GM21576 (cell line): Measurements from ENCODE around the gene INCA1.

Experiments
- ATAC-seq: cut with Tn5 transposase; IDR thresholded peaks from one replicate; pipeline ENCODE4 v1.9.1; 2021; ENCODE audit warnings: mild to moderate bottlenecking, moderate library complexity; ENCODE audit not compliant: unreplicated experiment

The INCA1 gene

DNA sequence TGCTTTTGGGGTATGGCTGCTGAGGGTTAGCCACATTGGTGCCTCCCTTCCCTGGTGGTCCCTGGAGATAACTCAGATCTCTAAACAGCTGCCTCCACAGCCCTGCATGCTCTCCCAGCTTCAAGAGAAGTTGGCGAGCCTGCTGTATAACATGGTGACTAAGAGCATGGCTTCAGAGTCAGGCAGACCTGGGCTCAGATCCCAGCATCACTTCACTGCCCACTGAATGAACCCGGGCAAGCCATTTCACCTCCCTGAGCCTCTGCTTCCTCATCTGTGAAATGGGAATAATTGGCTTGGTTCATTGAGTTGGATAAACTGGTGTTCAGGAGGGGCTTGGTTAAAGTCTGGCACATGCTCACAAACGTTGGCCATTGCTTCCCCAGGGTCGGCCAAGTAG, 17.0 kb upstream of the INCA1 start:
- ATAC-seq = no peak

DNA sequence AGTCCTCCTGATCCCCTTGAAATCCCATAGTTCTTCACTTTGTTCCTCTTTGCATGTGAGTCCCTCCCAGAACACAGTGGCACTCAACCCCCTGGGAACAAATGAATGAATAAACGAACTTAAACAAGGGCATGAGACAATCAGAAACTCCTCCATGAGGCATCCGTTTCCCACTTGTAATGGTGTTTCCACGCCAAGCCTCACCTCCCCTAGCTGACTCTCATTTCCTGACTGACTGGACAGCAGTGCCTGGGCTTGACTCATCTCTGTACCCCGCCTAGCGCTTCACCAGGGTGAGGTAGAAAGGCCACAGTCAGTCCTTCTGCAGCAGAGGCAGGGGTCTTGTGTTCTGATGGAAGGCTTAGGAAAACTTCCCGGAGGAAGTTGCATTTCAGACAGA, 14.6 kb upstream of the INCA1 start:
- ATAC-seq = no peak

DNA sequence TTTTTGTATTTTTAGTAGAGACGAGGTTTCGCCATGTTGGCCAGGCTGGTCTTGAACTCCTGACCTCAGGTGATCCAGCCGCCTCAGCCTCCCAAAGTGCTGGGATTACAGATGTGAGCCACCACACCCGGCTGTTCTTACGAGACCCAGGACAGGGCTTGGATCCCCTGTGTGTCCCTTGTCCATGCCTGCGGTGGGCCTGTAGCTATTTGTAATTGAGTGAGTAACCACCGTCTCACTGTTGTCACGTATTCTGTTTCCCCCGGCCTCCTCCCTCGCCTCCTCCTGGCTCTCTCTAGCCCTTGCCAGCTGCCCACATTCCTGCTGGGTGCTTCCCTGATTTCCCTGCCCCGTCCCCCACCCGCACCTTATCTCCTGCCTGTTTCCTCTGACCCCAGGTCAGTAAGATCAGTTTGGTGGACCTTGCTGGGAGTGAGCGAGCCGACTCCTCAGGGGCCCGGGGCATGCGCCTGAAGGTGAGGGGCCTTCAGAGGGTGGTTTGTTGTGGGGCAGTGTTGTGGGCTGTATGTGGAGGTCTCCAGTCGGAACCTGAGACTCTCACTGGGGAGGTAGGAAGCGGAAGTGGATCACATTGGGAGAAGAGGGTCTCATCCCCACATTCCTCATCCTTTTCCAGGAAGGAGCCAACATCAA, 6.0 kb upstream of the INCA1 start:
- ATAC-seq = no peak

DNA sequence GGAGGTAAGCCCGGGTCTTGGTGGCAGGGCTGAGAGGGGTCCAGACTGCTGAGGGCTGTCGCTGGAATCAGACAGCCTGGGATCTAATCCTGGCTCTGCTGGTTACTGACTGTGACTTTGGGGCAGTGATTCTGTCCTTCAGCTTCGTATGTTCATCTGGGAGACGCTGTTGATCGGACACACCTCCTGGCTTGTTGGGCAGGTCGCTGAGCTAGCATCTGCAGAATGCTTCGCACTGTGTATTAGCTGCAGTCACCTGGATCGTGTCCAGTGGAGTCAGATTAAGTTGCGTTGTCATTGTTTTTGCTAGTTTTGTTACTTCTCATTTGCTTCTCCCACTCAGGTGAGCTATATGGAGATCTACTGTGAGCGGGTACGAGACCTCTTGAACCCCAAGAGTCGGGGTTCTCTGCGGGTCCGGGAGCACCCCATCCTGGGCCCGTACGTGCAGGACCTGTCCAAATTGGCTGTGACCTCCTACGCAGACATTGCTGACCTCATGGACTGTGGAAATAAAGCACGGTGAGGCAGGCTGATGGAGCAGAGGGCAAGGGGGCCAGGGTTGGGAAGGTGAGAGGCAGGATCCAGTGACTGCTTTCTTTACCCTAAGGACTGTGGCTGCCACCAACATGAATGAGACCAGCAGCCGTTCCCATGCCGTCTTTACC, 4.9 kb upstream of the INCA1 start:
- ATAC-seq = no peak

DNA sequence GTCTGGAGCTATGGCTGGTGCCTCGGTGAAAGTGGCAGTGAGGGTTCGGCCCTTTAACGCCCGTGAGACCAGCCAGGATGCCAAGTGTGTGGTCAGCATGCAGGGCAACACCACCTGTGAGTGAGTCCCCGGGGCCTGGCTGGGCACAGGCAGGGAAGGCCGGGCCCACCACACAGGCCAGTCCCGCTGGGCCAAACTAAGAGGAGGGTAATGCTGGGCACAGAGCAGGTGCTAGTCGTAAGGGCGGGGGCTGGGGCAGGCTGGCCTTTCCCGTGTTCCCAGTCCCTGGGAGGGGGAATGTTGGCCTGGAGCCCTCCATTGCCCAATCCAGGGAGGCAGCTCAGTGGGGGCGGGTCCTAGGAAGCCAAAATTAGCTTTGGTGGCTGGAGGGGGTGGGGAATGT, 2.9 kb upstream of the INCA1 start:
- no peak for ATAC-seq

DNA sequence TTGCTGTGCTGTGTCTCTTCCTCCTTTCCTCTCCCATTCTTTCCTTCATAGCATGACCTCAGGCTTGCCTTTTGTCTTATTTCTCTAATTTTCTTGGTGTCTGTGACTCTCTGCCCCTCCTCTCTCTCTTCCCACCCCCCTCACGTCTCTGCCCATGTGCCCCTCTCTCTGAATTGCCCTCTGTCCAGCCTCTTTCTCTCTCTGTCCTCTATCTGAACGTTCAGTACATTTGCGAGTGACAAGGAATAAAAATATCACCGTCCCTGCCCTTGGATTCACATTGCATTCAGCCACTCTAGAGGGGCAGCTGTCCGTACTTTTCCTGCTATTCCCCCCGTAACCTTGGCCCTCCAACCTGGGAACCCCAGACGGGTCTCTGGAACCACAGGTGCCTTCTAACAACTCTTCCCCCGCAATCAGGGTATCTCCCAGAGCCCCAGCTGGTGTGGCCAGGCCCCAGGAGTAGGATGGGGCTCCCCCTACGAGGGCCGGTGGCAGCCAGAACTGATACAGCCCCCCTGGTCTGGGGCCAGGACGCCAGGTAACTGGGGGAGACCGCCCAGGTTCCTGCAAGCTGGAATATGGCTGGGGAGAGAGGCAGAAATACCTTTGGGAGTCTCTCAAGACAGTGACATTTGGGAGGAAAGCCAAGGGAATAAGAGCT, 2.2 kb upstream of the INCA1 start:
- ATAC-seq = no peak

DNA sequence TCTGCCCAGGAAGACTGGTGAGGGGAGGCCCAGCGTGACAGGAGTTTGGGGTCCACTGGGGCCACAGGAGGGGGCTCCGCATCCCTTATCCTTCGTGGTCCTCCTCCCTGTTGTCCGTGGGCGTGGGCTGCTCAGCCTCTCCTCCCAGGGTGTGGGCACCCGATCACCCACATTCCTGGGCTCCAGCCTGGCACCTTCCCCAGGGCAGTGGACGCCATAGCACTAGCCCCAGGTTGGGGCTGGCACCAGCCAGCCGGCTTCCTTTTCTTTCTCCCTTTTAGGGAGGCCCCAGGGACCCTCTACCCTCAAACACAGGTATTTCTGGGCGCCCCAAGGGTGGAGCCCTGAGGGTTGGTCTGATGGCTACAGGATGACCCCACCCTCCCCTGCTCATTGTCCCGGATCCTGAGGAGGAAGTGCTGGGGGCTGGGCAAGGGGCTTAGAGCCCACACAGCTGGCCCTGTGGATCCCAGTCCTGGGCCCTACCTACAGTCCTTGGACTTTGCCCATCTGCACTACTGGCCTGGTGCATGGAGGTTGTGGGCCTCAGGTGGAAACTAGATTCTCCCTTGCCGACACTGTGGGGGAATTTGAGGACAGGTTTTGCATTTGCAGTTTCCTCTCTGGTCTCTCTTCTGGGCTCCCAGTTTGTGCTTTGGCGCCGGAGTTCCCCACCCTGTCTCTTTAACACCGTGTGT, 1.6 kb upstream of the INCA1 start:
- ATAC-seq = no peak

DNA sequence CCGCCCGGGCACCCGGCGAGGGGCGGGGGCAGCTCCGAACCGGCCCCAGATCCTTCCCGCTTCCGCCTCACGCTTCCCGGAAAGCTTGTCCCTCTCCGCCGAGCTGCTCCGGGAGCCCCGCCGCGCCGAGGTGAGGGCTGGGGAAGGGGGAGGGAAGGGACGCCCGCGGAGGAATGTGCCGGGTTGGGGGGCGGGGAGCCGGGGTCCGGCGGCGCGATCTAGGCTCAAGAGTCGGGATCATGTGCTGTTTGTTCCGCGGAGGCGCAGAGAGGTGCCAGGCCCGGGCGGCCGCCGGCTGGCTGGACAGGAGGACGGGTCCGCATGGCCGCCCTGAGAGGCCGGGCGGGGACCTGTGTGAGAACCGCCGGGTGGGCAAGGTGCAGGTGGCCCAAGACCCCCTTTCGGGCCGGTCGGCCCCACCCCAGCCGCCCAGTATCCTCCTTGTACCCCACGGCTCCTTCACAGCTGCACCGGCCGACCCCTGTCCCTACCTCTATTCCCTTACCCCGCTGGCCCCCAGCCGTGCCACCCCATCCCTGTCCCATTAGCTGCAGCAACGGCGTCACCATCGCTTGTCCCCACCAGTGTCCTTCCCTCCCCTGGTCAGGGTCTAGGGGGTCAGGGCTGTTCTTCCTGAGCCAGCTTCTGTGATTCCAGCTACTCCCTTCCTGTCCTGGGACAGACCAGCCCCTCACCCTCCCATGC, 857 bp upstream of the INCA1 start:
- ATAC-seq = peak; percentile 4

DNA sequence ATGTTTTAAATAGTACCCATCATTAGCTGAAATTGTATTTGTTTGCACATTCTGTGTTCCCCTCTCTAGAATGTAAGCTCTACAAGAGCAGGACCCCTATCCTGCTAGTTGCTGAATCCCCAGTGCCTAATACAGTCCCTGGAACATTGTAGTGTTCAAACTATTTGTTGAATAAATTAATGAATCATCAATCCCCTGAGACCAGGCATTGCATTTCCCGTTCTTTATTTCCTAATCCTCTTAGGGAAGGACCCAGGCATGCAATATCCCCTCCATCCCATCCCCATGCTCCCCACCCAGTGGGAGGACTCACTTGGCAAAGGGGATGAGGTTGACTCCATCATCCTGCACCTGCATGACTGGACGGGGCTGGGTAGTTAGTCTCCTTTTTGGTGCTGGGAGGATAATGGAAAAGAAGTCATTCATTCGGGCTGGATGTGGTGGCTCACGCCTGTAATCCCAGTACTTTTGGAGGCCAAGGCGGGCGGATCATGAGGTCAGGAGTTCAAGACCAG, 3.2 kb downstream of the INCA1 start:
- ATAC-seq = no peak

DNA sequence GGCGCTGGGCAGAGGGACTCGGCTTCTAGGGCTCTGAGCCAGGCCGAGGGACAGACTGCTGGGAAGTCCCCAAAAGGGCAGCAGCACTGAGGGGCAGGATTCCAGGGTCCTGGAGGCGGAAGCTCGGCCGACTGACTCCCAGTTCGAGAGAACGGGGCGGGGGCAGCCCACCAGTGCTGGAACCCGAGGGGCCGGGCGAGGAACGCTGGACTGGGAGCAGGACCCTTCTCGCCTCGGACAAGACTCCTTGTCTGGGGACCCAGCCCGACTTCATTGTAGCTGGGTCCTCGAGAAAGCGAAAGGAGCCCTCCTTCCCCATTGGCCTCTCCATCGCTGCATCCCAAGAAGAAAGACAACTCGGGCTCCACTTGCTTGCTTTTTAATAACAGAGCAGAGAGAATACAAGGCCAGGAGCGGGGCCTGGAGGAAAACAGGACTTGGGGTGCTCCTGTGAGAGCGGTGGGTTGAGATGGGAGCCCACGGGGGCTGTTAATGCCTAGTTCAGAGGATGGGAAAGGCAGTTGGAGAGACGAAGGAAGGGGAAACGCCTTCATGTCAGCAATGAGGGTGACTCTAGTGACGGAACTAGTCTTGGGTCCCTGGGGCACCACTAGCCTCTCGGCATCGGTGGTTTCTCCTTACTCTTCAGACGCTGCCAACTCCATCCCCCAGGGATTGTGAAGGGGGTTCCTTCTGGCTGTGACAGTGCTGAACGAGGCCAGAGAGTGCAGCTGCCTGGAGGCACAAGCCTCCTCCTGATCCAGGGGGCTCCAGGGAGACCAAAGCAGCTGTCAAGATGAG, 9.4 kb downstream of the INCA1 start:
- ATAC-seq = no peak

DNA sequence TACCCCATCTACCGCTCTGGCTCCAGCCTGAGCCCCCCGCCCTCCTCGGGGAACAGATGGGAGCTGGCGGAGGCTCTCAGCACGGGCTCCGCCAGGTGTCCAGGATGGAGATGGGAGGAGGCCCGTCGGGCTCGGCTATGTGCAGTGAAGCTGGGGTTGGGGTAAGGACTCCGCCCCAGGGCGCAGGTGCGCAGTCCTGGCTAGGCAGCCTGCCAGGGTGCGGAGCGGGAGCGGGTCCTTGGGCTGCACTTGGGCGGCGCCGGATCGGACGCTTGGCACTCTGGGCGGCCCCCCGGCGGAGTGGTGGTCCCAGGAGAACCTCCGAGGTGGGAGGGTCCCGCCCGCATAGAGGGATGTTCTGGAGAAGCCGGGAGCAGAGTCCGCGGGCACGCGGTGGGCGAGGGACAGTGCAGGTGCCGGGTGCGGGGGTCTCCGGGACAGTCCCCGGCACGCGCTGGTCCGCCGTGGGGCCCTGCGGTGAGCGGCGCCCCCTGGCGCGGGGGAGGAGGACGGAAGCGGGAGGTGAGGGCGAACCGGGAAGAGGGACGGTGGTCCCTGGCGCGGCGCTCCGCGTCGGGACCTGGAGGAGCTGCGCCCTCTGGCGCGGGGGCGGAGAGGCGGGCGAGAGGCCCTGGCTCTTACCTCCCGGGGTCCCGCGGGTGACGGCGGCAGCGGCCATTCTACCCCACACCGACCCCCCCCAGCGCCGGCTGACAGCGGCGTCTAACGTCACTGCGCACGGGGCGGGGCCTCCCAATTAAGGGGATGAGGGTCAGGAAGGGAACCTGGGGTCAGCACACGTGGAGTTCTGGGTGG, 10.2 kb downstream of the INCA1 start, which contains the start of gene CAMTA2:
TSS of gene CAMTA2 (minus strand) at position 725 of the 816 bp plus-strand sequence. CDS start 1,453 bp downstream, outside the sequence.
- ATAC-seq = peak; percentile 65

DNA sequence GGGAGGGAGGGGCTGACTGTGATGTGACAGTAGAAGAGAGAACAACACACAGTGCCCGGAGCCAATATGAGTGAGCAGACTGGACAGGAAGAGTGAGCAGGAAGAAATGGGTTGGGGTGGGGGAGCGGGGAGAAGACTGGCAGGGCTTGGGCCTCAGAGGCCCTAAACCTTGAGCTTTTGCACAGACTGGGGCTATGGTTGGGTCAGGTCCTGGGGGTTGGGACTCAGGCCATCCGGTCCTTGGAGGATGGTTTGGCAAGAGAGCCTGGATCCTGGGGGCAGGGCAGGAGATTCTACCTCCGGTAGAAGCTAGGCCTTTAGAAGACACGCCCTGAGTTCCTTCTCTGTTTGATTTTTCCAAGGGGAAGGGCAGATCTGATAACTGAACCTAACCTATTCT, 10.9 kb downstream of the INCA1 start:
- ATAC-seq = no peak

DNA sequence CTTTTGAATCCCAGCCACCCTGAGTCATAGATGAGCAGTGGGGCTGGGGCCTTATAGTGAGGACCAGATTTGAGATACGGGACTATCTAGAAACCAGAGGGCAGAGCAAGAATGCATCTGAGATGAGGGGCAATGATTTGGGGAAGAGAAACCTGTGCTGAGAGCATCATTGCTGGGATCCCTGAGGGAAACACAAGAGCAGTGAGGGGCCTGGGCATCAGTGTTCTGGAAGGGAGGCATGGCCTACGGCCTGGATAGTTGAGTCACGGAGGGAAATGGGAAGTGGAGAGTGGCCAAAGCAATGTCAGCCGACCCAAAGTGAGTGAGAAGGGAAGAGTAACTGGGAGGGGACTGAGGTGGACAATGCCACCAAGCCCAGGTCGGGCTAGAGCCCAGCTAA, 15.0 kb downstream of the INCA1 start:
- no peak for ATAC-seq

DNA sequence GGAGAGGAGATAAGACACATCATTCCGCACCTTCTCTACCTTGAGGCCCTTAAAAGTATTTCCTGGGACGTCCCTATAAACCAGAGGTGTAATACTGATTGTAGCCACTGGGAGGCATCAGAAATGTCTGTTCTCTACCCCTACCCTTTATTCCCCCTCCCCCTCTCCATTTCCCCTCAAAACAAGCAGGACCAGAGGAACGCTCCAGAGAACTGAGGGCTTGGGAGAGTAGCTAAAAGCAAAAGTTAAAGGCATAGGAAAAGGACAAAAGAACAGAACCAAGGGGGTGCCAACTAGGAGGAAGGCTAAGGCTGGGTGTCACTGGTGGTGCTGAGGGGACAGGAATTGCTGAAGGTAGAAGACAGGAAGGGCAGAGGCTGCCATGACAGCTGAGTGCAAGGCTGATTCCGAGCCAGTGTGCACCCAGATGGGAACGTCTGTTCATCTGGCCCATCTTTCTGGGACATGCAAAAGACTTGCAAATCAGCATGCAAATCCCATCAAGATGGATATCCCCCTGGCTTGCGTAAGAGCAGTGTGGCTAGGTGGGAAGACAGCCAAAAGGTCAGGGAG, 16.6 kb downstream of the INCA1 start:
- no peak for ATAC-seq

DNA sequence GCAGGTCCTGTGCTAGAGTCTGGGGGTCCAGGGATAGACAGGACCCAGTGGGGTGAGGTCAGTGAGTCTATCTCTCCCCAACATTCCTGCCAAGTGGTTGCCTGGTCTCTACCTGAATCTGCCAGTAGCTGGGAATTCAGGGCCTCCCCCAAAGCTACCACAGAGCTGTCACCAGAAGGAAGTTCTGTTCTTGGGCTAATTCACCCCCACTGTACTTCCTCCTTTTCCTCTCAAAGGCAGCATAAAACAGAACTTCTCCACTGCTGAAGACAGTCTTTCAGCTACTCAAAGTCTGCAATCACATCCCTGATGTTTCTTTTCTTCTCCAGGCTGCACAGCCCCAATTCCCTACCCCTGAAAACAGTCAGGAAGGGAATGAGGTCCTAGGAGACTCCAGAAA, 18.6 kb downstream of the INCA1 start:
- ATAC-seq = no peak

DNA sequence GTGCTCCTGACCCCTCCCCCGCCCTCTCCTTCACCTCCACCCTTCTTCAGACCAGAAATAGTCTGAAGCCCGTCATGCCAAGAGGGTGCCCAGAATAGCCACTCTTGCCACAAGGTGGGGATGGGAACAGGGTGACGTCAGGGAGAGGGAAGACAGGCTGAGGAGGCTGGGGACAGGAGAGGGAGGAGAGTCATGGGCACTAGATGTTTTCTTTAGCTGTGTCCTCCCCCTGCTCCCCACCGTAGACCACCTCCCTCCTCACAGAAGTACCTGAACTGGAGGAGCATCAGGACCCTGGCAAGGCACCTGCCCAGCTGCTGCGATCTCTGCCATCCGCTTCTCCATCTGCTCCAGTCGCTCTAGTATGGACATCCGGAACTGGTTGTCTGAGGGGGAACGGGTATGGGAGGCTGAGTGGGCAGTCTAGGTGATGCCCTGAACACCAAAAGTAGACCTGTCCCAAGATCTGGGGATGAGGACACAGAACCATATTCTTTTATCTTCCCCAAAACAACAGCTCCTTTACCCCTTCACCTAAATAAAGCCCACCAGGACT, 23.1 kb downstream of the INCA1 start:
- no peak for ATAC-seq

DNA sequence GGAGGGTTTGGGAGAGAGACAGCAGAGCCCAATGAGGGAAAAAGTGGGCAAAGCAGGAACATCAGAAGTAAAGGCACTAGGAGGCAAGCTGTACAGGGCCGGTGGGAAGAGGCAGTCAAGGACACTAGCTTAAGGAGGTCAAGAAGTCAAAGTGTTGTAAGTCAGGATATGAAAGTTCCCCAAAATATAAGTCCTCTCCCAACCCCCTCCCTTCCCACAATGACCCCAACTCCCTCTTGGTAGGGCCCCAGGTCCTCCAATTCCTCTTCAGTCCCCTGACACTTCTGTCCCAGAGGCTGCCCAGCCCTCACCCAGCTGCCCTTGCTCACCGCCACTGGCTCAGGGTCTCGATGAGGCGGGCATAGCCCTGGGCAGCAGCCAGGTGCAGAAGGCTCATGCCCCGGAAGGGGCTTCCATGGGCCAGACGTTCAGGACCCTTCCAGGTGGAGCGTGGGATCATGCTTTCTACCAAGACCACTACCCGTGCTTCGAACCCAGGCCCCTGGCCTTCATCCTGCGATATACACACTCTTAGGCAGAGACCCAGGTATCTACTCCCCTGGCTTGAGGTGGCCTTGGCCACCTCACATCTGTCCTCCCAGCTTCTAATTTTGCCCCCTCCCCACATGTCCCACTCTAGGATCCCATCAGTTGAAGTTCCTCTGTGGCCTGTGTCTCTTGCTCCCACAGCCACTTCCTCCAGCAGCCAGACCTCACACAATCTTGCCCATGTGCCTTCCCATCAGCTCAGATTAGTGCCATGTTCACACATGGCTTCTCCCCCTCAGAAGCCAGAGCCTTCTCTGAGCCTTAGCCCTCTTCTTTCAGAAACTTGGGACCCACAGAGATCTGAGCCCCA, 23.8 kb downstream of the INCA1 start:
- no peak for ATAC-seq

DNA sequence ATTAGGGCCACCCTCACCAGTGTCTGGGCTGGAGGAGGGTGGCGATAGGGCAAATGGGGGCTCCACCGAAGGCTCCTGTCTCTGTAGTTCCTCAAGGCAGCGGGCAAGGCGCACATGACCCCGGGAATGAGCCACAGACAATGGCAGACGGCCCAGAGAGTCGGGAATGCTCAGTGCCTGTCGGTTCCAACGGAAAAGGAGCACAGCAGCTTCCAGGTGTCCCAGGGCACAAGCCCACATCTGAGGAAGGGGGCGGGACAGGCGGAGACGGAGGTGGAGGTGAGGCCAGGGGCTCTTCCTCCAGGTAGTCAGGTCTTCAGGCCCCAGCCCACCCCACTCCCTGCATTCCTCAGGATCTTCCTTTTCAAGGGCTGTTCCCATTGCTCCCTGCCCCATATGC, 24.6 kb downstream of the INCA1 start:
- no peak for ATAC-seq
